ENCODE results near the gene ITGA4.

DNA sequence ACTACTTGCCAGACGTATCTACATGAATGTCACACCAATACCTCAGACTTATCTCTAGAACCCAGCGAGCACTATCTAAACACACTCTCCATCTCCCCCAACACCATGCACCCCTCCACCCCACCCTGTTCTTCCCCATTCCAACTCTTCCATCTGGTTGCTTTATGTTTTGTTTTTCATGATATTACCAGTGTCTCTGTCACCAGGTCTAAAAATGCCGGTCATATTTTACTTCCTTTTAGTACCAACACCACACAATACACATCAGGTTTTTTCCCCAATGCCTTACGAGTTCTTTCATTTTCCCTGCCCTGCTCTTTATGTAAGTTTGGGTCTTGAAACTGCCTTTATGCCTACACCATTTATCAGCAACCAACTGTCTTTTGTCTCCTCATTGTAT lies 10.2 kb upstream of the ITGA4 start:
- TF ChIP-seq, protein P1, sequence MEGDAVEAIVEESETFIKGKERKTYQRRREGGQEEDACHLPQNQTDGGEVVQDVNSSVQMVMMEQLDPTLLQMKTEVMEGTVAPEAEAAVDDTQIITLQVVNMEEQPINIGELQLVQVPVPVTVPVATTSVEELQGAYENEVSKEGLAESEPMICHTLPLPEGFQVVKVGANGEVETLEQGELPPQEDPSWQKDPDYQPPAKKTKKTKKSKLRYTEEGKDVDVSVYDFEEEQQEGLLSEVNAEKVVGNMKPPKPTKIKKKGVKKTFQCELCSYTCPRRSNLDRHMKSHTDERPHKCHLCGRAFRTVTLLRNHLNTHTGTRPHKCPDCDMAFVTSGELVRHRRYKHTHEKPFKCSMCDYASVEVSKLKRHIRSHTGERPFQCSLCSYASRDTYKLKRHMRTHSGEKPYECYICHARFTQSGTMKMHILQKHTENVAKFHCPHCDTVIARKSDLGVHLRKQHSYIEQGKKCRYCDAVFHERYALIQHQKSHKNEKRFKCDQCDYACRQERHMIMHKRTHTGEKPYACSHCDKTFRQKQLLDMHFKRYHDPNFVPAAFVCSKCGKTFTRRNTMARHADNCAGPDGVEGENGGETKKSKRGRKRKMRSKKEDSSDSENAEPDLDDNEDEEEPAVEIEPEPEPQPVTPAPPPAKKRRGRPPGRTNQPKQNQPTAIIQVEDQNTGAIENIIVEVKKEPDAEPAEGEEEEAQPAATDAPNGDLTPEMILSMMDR (IDR thresholded peaks at IDR 0.05): no peak
- TF ChIP-seq POLR2A (IDR thresholded peaks at IDR 0.05): no peak
- TF ChIP-seq EP300 (IDR thresholded peaks at IDR 0.05): no peak

All from ovary (tissue), 3 donors.